CD4-positive, alpha-beta T cell treated with Interleukin-15 for 1 hour (primary cell): ENCODE results near the gene TANC2.

Source experiments
- DNase-seq: peaks from one replicate; pipeline ENCODE4 v3.0.0-alpha.2; 2020

The TANC2 gene

GRCh38 chr17:62965686-62966425 lies at the start of gene TANC2:
Gene TANC2 (plus strand): TSS chr17:62966235. CDS start chr17:63009560, 43,325 bp downstream.
- DNase-seq: peak; percentile 90

GRCh38 chr17:62916684-62917571 lies 49.1 kb upstream of the TANC2 start:
- no peak for DNase-seq

GRCh38 chr17:62919388-62919787 lies 46.6 kb upstream of the TANC2 start:
- no peak for DNase-seq

- DNase-seq: no peak
Measured at GRCh38 chr17:62920300-62920699, 45.7 kb upstream of the TANC2 start.

GRCh38 chr17:62921817-62922216 lies 44.2 kb upstream of the TANC2 start:
- no peak for DNase-seq

- DNase-seq: no peak
Measured at GRCh38 chr17:62923258-62924150, 42.5 kb upstream of the TANC2 start.

GRCh38 chr17:62925267-62925836 lies 40.7 kb upstream of the TANC2 start:
- no peak for DNase-seq

- no peak for DNase-seq
Measured at GRCh38 chr17:62927083-62927482, 39.0 kb upstream of the TANC2 start.

- no peak for DNase-seq
Measured at GRCh38 chr17:62929320-62929719, 36.7 kb upstream of the TANC2 start.

GRCh38 chr17:62931101-62931500 lies 34.9 kb upstream of the TANC2 start:
- DNase-seq: no peak

- DNase-seq: no peak
Measured at GRCh38 chr17:62933501-62934385, 32.3 kb upstream of the TANC2 start.

- DNase-seq: no peak
Measured at GRCh38 chr17:62935098-62935497, 30.9 kb upstream of the TANC2 start.

GRCh38 chr17:62935523-62935922 lies 30.5 kb upstream of the TANC2 start:
- DNase-seq: no peak

GRCh38 chr17:62937606-62938005 lies 28.4 kb upstream of the TANC2 start:
- DNase-seq: no peak

- no peak for DNase-seq
Measured at GRCh38 chr17:62941358-62941991, 24.6 kb upstream of the TANC2 start.

- no peak for DNase-seq
Measured at GRCh38 chr17:62948370-62948769, 17.7 kb upstream of the TANC2 start.

GRCh38 chr17:62949036-62949435 lies 17.0 kb upstream of the TANC2 start:
- no peak for DNase-seq

GRCh38 chr17:62950067-62950466 lies 16.0 kb upstream of the TANC2 start:
- DNase-seq: no peak

GRCh38 chr17:62955841-62956352 lies 10.1 kb upstream of the TANC2 start:
- DNase-seq: no peak

GRCh38 chr17:62963296-62963695 lies 2.7 kb upstream of the TANC2 start:
- no peak for DNase-seq

GRCh38 chr17:62964506-62964905 lies 1.5 kb upstream of the TANC2 start:
- no peak for DNase-seq
